GM12891 (cell line): ENCODE measurements around the gene ATP5PO.

Experiments
- POLR2A ChIP-seq: IDR thresholded peaks from 2 replicates; pipeline ENCODE4 v1.6.1; 2011; ENCODE audit warnings: low read depth, low read length, control low read depth
- POLR2AphosphoS5 ChIP-seq: IDR thresholded peaks from 2 replicates; pipeline ENCODE4 v1.6.1; 2011; ENCODE audit warnings: low read depth, low read length, control low read depth
- SPI1 ChIP-seq: IDR thresholded peaks from 2 replicates; pipeline ENCODE4 v1.6.1; 2011; ENCODE audit warnings: low read depth, low read length, control low read depth
- TAF1 ChIP-seq: IDR thresholded peaks from 2 replicates; pipeline ENCODE4 v1.6.1; 2011; ENCODE audit warnings: low read depth, low read length, control low read depth

DNA sequence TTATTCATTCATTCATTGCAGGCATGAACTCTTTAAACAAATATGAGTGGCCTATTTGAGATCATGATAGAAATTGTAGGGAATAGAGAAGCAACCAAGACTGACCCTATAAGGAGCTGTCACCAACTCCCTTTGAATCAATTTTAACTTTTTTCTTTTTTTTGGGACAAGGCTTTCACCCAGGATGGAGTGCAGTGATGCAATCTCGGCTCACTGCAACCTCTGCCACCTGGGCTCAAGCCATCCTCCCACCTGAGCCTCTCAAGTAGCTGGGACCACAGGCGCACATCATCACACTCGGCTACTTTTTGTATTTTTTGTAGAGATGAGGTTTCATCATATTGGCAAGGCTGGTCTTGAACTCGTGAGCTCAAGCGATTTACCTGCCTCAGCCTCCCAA, 17.1 kb upstream of the ATP5PO start:
- TF ChIP-seq POLR2A, result no peak
- TF ChIP-seq POLR2AphosphoS5, result no peak
- no peak for TF ChIP-seq SPI1
- TF ChIP-seq TAF1, result no peak
